Activated CD4-positive, alpha-beta T cell treated with anti-CD3 and anti-CD28 coated beads, Interleukin-2, amount 10 ng/mL, durations not matched to agents 7 days and 5 days (primary cell): ENCODE results near the gene FBXW12. TPM values are rescaled to one million over a fixed set of nuclear protein-coding genes. Genes with fewer than 3 reads are reported as not detected.

ENCODE experiments used
- CTCF ChIA-PET: fragments of 350-600 bp; sonication (Branson Sonifier 250); formaldehyde crosslinking; loops from one replicate; lab custom pipeline; 2021; ENCODE audit warnings: antibody characterized with exemption; lab: Charles Lee
- POLR2A ChIA-PET: fragments of 350-600 bp; sonication (Branson Sonifier 250); formaldehyde crosslinking; loops from one replicate; lab custom pipeline; 2021; ENCODE audit warnings: antibody characterized with exemption; lab: Charles Lee
- DNase-seq: peaks from one replicate; pipeline ENCODE4 v3.0.0-alpha.2; 2020
- H3K27ac Mint-ChIP-seq: one replicate; pipeline ENCODE4 v1.8.0; 2021; ENCODE audit warnings: mild to moderate bottlenecking, moderate library complexity, mixed read lengths
- H3K27me3 Mint-ChIP-seq: one replicate; pipeline ENCODE4 v1.8.0; 2021; ENCODE audit warnings: mixed read lengths
- H3K36me3 Mint-ChIP-seq: one replicate; pipeline ENCODE4 v1.8.0; 2021; ENCODE audit warnings: low read depth, mixed read lengths
- H3K4me1 Mint-ChIP-seq: one replicate; pipeline ENCODE4 v1.8.0; 2021; ENCODE audit warnings: mixed read lengths
- H3K4me3 Mint-ChIP-seq: one replicate; pipeline ENCODE4 v1.8.0; 2021; ENCODE audit warnings: mild to moderate bottlenecking, moderate library complexity, mixed read lengths
- H3K9me3 Mint-ChIP-seq: one replicate; pipeline ENCODE4 v1.8.0; 2021; ENCODE audit warnings: mixed read lengths
- total RNA-seq, 2 experiments: library from RNA; stranded (reverse); gene quantifications; one replicate each; pipeline ENCODE4 v1.2.3, GENCODE V29; 2021

The FBXW12 gene
- total RNA-seq, 2 experiments from 2014 or later, result not detected

GRCh38 chr3:48429317-48429959, 57.4 kb downstream of the FBXW12 start:
- peaks cover 20% of the 10 kb centered on the region for H3K27me3 Mint-ChIP-seq
- H3K36me3 Mint-ChIP-seq, result peaks cover 19% of the 10 kb centered on the region
- H3K27ac Mint-ChIP-seq, result no peak overlapping the region
- ChIA-PET CTCF (interaction anchor here (0.6 to 2.6 kb wide), 7 partner anchors 11 to 637 kb away, joined by 3 to 6 read pairs (median 4); partner anchors contain the start of genes CCDC51 and TMA7), POLR2A (no interaction called here)
- H3K9me3 Mint-ChIP-seq, result no peaks in the 10 kb centered on the region
- peak; percentile 58 for DNase-seq
- H3K4me3 Mint-ChIP-seq, result peak overlapping the region; percentile 69
- H3K4me1 Mint-ChIP-seq, result peaks cover 19% of the 10 kb centered on the region

DNA sequence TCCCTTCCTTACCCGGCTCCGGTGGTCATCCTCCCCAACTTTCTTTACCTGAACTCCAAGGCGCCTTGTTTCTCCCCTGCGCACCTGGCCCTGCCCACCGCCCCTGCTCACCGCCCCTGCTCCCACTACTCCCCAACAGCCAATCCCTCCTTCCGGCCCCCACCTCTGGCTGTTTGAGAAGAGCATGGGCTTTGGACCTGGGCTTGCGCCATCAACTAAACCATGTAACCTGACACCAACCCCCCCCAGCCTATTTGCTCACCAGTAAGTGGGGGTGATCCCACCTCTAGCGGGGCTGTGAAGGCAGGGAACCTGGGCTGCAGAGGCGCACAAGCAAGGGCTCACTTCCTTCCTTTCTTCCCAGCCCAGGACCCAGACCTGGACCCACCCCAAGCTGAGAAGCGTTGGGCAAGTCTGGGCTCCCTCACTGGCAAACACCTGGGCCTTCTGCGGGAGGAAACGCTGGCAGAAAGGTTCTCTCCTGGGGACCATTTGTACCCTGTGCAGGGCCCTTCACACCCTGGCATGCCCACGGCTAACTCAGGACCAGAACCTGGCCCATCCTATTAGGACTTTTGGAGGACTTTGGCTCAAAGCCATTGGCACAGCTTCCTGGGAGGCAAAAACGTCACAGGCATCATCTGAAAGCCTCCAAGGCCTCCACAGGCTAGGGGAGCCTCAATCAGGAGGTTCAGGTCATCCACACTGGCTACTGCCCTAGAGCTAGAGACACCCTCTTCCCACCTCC, 58.1 kb downstream of the FBXW12 start, which contains the start of gene PLXNB1:
TSS of gene PLXNB1 (minus strand) at position 127 of the 748 bp plus-strand sequence. CDS start 5,475 bp downstream, outside the sequence.
- peak within 1 kb of the TSS; percentile 69 for H3K4me3 Mint-ChIP-seq
- ChIA-PET POLR2A (no interaction called here), CTCF (interaction anchor here (0.6 to 2.6 kb wide), 9 partner anchors 10 to 159 kb away, joined by 3 to 6 read pairs (median 3); partner anchors contain the start of genes ATRIP, CCDC51 and TMA7)
- DNase-seq, result no peak
- peaks cover 19% of the 10 kb centered on the region for H3K36me3 Mint-ChIP-seq
- H3K27me3 Mint-ChIP-seq, result peaks cover 20% of the 10 kb centered on the region
- H3K4me1 Mint-ChIP-seq, result peaks cover 19% of the 10 kb centered on the region
- H3K9me3 Mint-ChIP-seq, result no peaks in the 10 kb centered on the region
- H3K27ac Mint-ChIP-seq, result no peak within 1 kb of the TSS

DNA sequence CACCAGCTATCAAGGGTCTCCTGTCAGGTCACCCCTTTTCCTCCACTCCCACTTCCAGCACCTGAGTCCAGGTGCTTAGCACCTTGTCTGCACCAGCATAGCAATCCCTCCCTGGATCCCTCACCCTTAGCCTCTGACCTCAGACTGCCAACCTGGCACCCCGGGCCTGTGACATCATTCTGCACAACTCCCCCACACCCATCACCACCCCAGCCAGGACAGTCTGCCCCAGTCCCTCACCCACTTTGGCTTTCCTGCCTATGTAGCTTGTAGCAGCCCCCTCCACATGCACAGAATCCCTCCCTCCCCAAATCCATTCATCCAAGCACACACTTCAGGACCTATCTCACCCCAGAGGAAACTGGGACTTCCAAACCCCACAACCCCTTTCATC, 58.7 kb downstream of the FBXW12 start:
- CTCF ChIA-PET, result interaction anchor here (0.8 to 2.6 kb wide), 7 partner anchors 9 to 160 kb away, joined by 3 to 6 read pairs (median 4); partner anchors contain the start of genes ATRIP, CCDC51 and TMA7
- Mint-ChIP-seq H3K36me3 (peaks cover 19% of the 10 kb centered on the region), H3K27me3 (peaks cover 20% of the 10 kb centered on the region), H3K4me3 (peak overlapping the region; percentile 69), H3K9me3 (no peaks in the 10 kb centered on the region), H3K27ac (no peak overlapping the region), H3K4me1 (peaks cover 19% of the 10 kb centered on the region)
- POLR2A ChIA-PET, result no interaction called here
- DNase-seq, result no peak

GRCh38 chr3:48431224-48432029, 59.4 kb downstream of the FBXW12 start:
- DNase-seq, result no peak
- peaks cover 20% of the 10 kb centered on the region for H3K27me3 Mint-ChIP-seq
- CTCF ChIA-PET, result interaction anchor here (0.5 to 5.5 kb wide), 4 partner anchors 9 to 188 kb away, joined by 3 to 76 read pairs (median 4); partner anchors contain the start of genes ATRIP, CCDC51 and TMA7
- peak overlapping the region; percentile 62 for H3K27ac Mint-ChIP-seq
- H3K9me3 Mint-ChIP-seq, result no peaks in the 10 kb centered on the region
- POLR2A ChIA-PET, result no interaction called here
- H3K4me1 Mint-ChIP-seq, result peaks cover 19% of the 10 kb centered on the region
- peaks cover 19% of the 10 kb centered on the region for H3K36me3 Mint-ChIP-seq
- peak overlapping the region; percentile 69 for H3K4me3 Mint-ChIP-seq

GRCh38 chr3:48432411-48433371, 60.7 kb downstream of the FBXW12 start:
- ChIA-PET POLR2A (no interaction called here), CTCF (interaction anchor here (0.6 to 5.5 kb wide), 10 partner anchors 13 to 389 kb away, joined by 3 to 80 read pairs (median 4); partner anchors contain the start of gene ATRIP)
- Mint-ChIP-seq H3K4me3 (no peak overlapping the region), H3K27ac (no peak overlapping the region), H3K9me3 (no peaks in the 10 kb centered on the region), H3K27me3 (peaks cover 11% of the 10 kb centered on the region), H3K4me1 (peaks cover 21% of the 10 kb centered on the region), H3K36me3 (peaks cover 19% of the 10 kb centered on the region)
- DNase-seq, result peak; percentile 22

DNA sequence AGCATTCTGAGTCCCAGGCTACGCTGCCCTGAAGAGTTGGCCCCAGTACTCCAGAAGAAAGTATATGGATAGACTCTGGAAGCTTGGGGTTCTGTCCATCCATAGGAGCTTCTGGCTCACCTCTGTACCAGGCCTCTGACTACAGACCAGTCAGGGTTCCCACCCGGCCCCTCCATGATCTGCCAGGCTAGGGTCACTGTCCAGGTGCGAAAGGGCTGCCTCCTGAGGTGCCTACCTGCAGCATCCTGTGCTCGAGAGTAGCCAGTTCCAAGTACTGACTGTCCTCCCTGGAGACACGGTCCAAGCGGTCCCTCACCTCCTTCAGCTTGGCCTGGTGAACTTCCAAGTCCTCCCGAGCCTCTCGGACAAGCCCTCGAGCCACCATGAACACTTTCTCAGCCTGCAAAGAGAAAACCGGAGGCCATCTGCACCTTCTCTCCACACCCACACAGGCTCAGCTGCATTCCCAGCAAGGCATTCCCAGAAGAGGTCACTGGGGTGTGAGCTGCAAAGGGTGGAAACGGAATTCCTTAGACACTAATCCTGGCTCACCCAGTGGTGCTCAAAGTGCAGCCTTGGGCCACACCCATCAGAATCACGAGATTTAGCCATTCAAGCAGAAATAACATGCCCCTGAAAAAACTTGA, 61.6 kb downstream of the FBXW12 start:
- Mint-ChIP-seq H3K4me3 (no peak overlapping the region), H3K27ac (peak overlapping the region; percentile 15), H3K27me3 (peaks cover 2% of the 10 kb centered on the region), H3K9me3 (no peaks in the 10 kb centered on the region), H3K4me1 (peaks cover 29% of the 10 kb centered on the region), H3K36me3 (peaks cover 19% of the 10 kb centered on the region)
- CTCF ChIA-PET, result interaction anchor here (0.9 to 5.5 kb wide), 6 partner anchors 12 to 252 kb away, joined by 3 to 80 read pairs (median 8); partner anchors contain the start of genes ATRIP and NCKIPSD
- POLR2A ChIA-PET, result interaction anchor here (0.5 kb wide), 1 partner anchor 124 kb away, joined by 9 read pairs; no protein-coding TSS in a partner anchor
- no peak for DNase-seq

GRCh38 chr3:48434591-48435222, 62.7 kb downstream of the FBXW12 start:
- H3K36me3 Mint-ChIP-seq, result peaks cover 19% of the 10 kb centered on the region
- DNase-seq, result no peak
- no peaks in the 10 kb centered on the region for H3K9me3 Mint-ChIP-seq
- peaks cover 2% of the 10 kb centered on the region for H3K27me3 Mint-ChIP-seq
- POLR2A ChIA-PET, result interaction anchor here (0.5 kb wide), 1 partner anchor 122 kb away, joined by 9 read pairs; no protein-coding TSS in a partner anchor
- H3K4me1 Mint-ChIP-seq, result peaks cover 35% of the 10 kb centered on the region
- H3K27ac Mint-ChIP-seq, result peak overlapping the region; percentile 38
- no peak overlapping the region for H3K4me3 Mint-ChIP-seq
- CTCF ChIA-PET, result interaction anchor here (0.9 to 5.5 kb wide), 7 partner anchors 11 to 251 kb away, joined by 3 to 80 read pairs (median 13); partner anchors contain the start of genes ATRIP and NCKIPSD

GRCh38 chr3:48435223-48435595, 63.2 kb downstream of the FBXW12 start:
- H3K36me3 Mint-ChIP-seq, result peaks cover 21% of the 10 kb centered on the region
- no peaks in the 10 kb centered on the region for H3K9me3 Mint-ChIP-seq
- no peaks in the 10 kb centered on the region for H3K27me3 Mint-ChIP-seq
- peak overlapping the region; percentile 36 for H3K27ac Mint-ChIP-seq
- H3K4me3 Mint-ChIP-seq, result no peak overlapping the region
- no peak for DNase-seq
- H3K4me1 Mint-ChIP-seq, result peaks cover 32% of the 10 kb centered on the region
- CTCF ChIA-PET, result interaction anchor here (0.7 to 5.5 kb wide), 33 partner anchors 8 to 202 kb away, joined by 3 to 80 read pairs (median 9); partner anchors contain the start of genes ATRIP, PFKFB4, SHISA5 and ZNF589
- POLR2A ChIA-PET, result interaction anchor here (0.5 kb wide), 1 partner anchor 35 kb away, joined by 4 read pairs; no protein-coding TSS in a partner anchor

GRCh38 chr3:48435774-48436476, 63.9 kb downstream of the FBXW12 start:
- no peak overlapping the region for H3K4me3 Mint-ChIP-seq
- H3K36me3 Mint-ChIP-seq, result peaks cover 27% of the 10 kb centered on the region
- no peaks in the 10 kb centered on the region for H3K27me3 Mint-ChIP-seq
- no peak overlapping the region for H3K27ac Mint-ChIP-seq
- no peaks in the 10 kb centered on the region for H3K9me3 Mint-ChIP-seq
- H3K4me1 Mint-ChIP-seq, result peaks cover 31% of the 10 kb centered on the region
- peak; percentile 90 for DNase-seq
- ChIA-PET CTCF (interaction anchor here (0.5 to 5.5 kb wide), 84 partner anchors 9 to 637 kb away, joined by 3 to 80 read pairs (median 4); partner anchors contain the start of genes ATRIP, CDC25A, IP6K2 and PFKFB4), POLR2A (interaction anchor here (0.5 to 0.7 kb wide), 3 partner anchors 10 to 34 kb away, joined by 3 to 4 read pairs (median 4); partner anchors contain the start of gene ATRIP)

- Mint-ChIP-seq H3K36me3 (peaks cover 28% of the 10 kb centered on the region), H3K27me3 (no peaks in the 10 kb centered on the region), H3K27ac (no peak overlapping the region), H3K9me3 (no peaks in the 10 kb centered on the region), H3K4me3 (no peak overlapping the region), H3K4me1 (peaks cover 30% of the 10 kb centered on the region)
- ChIA-PET CTCF (interaction anchor here (0.5 to 5.5 kb wide), 81 partner anchors 9 to 637 kb away, joined by 3 to 80 read pairs (median 5); partner anchors contain the start of genes ATRIP, CDC25A, IP6K2 and PFKFB4), POLR2A (interaction anchor here (0.6 to 0.8 kb wide), 3 partner anchors 10 to 68 kb away, joined by 3 to 4 read pairs (median 3); partner anchors contain the start of gene ATRIP)
- no peak for DNase-seq
Observed at GRCh38 chr3:48436477-48436787, 64.4 kb downstream of the FBXW12 start.
